Left lung (tissue), 10 donors: ENCODE measurements around the gene EVA1C. TPM values are rescaled to one million over a fixed set of nuclear protein-coding genes. Genes with fewer than 3 reads are reported as not detected.

ENCODE experiments used
- ATAC-seq: fragments of 200-7000 bp; cut with Tn5 transposase; one replicate; pipeline ENCODE4 v1.9.1; 2020; ENCODE audit warnings: moderate library complexity
- DNase-seq, 4 donors: peaks; one replicate each; pipeline ENCODE4 v3.0.0-alpha.2; 2013 to 2020
- H3K27ac ChIP-seq, 2 donors: fragments of 200-600 bp; sonication (generic) in 1 of 2; one replicate each; pipeline versions ENCODE4 v1.5.0 to v1.8.0; 2020 to 2021
- H3K27me3 ChIP-seq, 2 donors: fragments of 200-600 bp; sonication (generic) in 1 of 2; one replicate each; pipeline versions ENCODE4 v1.5.0 to v1.8.0; 2020 to 2021
- H3K36me3 ChIP-seq, 2 donors: fragments of 200-600 bp; sonication (generic) in 1 of 2; one replicate each; pipeline versions ENCODE4 v1.5.0 to v1.8.0; 2020 to 2021
- H3K4me1 ChIP-seq, 2 donors: fragments of 200-600 bp; one replicate each; pipeline ENCODE4 v1.8.0; 2021
- H3K4me3 ChIP-seq, 2 donors: fragments of 200-600 bp; sonication (generic) in 1 of 2; one replicate each; pipeline versions ENCODE4 v1.5.0 to v1.8.0; 2020 to 2021; ENCODE audit warnings: mild to moderate bottlenecking in 1 of 2
- H3K9me3 ChIP-seq, 2 donors: fragments of 200-600 bp; sonication (generic) in 1 of 2; one replicate each; pipeline versions ENCODE4 v1.5.0 to v1.8.0; 2020 to 2021
- intact Hi-C, 2 donors: fragments of 100-400 bp; cut with DNase I; formaldehyde crosslinking; loops; one replicate each; pipeline versions ENCODE4 v1.11.2 to v1.14.2; 2022
- polyA plus RNA-seq, 6 donors: library from polyadenylated mRNA; unstranded; fragments of 120-200 nt; gene quantifications; one replicate each; pipeline ENCODE4 v1.2.1, GENCODE V29; 2013; ENCODE audit not compliant: insufficient read length in 6 of 6
- total RNA-seq, 2 donors: library from RNA; stranded (reverse); fragmentation: NEBNext Ultra II Directional; extraction: Animal tissue kit (Norgen Biotek cat#: 25700); gene quantifications; one replicate each; pipeline ENCODE4 v1.2.1, GENCODE V29; 2021
- TF ChIP-seq, protein P1 (sequence below), 2 donors: fragments of 200-600 bp; sonication (generic) in 1 of 2; IDR thresholded peaks; one replicate each; pipeline versions ENCODE4 v1.5.0 to v1.8.0; 2021; ENCODE audit warnings: antibody characterized with exemption in 2 of 2
- donor health status: DM: no; HTN: yes; CAD: no.
- donor health status: DM: no; HTN: no; CAD: no.

EVA1C gene
- total and polyA plus RNA-seq, 8 donors, result 2.9 to 29.8 (median 4.3) TPM

DNA sequence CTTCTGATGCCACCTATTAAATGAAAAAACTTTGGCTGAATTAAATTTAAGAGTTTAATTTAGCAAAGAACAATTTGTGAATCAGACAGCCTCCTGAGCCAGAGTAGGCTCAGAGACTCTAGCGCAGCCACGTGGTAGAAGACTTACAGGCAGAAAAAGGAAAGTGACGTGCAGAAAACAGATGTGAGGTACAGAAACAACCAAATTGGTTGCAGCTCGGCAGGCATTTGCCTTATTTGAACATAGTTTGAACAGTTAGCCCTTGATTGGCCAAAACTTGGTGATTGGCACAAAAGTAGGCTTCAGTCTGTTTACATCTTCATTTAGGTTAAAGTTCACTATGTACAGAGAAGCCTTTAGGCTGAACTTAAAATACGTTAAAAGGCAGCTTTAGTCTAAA, 149.9 kb downstream of the EVA1C start:
- peak; percentile 52 for ATAC-seq
- intact Hi-C loops, result no loop called here

GRCh38 chr21:32562915-32563314, 150.4 kb downstream of the EVA1C start:
- Histone ChIP-seq H3K4me3 (no peak overlapping the region), H3K27me3 (no peaks in the 10 kb centered on the region), H3K4me1 (no peaks in the 10 kb centered on the region), H3K9me3 (peaks cover 0 to 6% of the 10 kb centered on the region in 2 donors), H3K27ac (no peak overlapping the region), H3K36me3 (no peaks in the 10 kb centered on the region)
- intact Hi-C loops, result no loop called here
- DNase-seq (no peak), ATAC-seq (no peak)
- TF ChIP-seq, protein P1, sequence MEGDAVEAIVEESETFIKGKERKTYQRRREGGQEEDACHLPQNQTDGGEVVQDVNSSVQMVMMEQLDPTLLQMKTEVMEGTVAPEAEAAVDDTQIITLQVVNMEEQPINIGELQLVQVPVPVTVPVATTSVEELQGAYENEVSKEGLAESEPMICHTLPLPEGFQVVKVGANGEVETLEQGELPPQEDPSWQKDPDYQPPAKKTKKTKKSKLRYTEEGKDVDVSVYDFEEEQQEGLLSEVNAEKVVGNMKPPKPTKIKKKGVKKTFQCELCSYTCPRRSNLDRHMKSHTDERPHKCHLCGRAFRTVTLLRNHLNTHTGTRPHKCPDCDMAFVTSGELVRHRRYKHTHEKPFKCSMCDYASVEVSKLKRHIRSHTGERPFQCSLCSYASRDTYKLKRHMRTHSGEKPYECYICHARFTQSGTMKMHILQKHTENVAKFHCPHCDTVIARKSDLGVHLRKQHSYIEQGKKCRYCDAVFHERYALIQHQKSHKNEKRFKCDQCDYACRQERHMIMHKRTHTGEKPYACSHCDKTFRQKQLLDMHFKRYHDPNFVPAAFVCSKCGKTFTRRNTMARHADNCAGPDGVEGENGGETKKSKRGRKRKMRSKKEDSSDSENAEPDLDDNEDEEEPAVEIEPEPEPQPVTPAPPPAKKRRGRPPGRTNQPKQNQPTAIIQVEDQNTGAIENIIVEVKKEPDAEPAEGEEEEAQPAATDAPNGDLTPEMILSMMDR (IDR thresholded peaks at IDR 0.05), result no peak

More for the DNA sequence above, 149.9 kb downstream of the EVA1C start:
- H3K27me3 ChIP-seq, result no peaks in the 10 kb centered on the region
- TF ChIP-seq, protein P1 (IDR thresholded peaks at IDR 0.05), result peak in 1 of 2 donors; percentile 28
- H3K36me3 ChIP-seq, result no peaks in the 10 kb centered on the region
- DNase-seq, result peak in 2 of 4 donors; percentile 18 to 61
- no peaks in the 10 kb centered on the region for H3K4me1 ChIP-seq
- H3K9me3 ChIP-seq, result peaks cover 0 to 6% of the 10 kb centered on the region in 2 donors
- H3K4me3 ChIP-seq, result no peak overlapping the region
- no peak overlapping the region for H3K27ac ChIP-seq

Other genes starting within 250 kb of the EVA1C start
- gene MIS18A, start 133.7 kb upstream of the EVA1C start, total RNA-seq, result 1 to 10 TPM; 7.0 to 7.1 TPM
- 10 to 100 TPM; 19.9 to 24.0 (median 20.7) TPM for gene MIS18A, start 133.7 kb upstream of the EVA1C start, polyA plus RNA-seq
- under 1 TPM; 0.29 to 0.39 TPM for gene MRAP, start 113.9 kb upstream of the EVA1C start, total RNA-seq
- gene MRAP, start 113.9 kb upstream of the EVA1C start, polyA plus RNA-seq, result under 1 TPM in 4 of 6 donors, not detected in 2; 0.34 to 0.69 (median 0.43) TPM
- 10 to 100 TPM; 13.7 to 15.7 TPM for gene URB1, start 19.7 kb upstream of the EVA1C start, total RNA-seq
- 10 to 100 TPM; 11.4 to 15.5 (median 14.2) TPM for gene URB1, start 19.7 kb upstream of the EVA1C start, polyA plus RNA-seq
- under 1 TPM; 0.55 to 0.67 TPM for gene TCP10L, start 172.8 kb downstream of the EVA1C start, total RNA-seq
- gene TCP10L, start 172.8 kb downstream of the EVA1C start, polyA plus RNA-seq, result 1 to 10 TPM in 1 of 6 donors, under 1 TPM in 5; 0.43 to 1.5 (median 0.76) TPM
- 10 to 100 TPM; 31.5 to 34.7 TPM for gene CFAP298, start 199.7 kb downstream of the EVA1C start, total RNA-seq
- 10 to 100 TPM; 45.8 to 71.0 (median 47.3) TPM for gene CFAP298, start 199.7 kb downstream of the EVA1C start, polyA plus RNA-seq